T-helper 2 cell treated with Interferon-gamma antibody and Interleukin-4, amounts not matched to agents 5 μg/mL and 100 μg/mL, for 36 hours (primary cell): ENCODE results near the gene CTBP1.
A peak's percentile ranks its signal among the peaks of the same experiment; 100 is the strongest.

Source experiments
- DNase-seq: peaks from one replicate; pipeline ENCODE4 v3.0.0; 2021; ENCODE audit warnings: low spot score
- H3K27ac Mint-ChIP-seq: one replicate; pipeline ENCODE4 v1.8.0; 2021; ENCODE audit warnings: mild to moderate bottlenecking, mixed read lengths
- H3K27me3 Mint-ChIP-seq: one replicate; pipeline ENCODE4 v1.8.0; 2021; ENCODE audit warnings: low read depth, mixed read lengths
- H3K36me3 Mint-ChIP-seq: one replicate; pipeline ENCODE4 v1.8.0; 2021; ENCODE audit warnings: low read depth, mixed read lengths
- H3K4me1 Mint-ChIP-seq: one replicate; pipeline ENCODE4 v1.8.0; 2021; ENCODE audit warnings: low read depth, mixed read lengths
- H3K4me3 Mint-ChIP-seq: one replicate; pipeline ENCODE4 v1.8.0; 2022; ENCODE audit warnings: mild to moderate bottlenecking, moderate library complexity, mixed read lengths
- H3K9me3 Mint-ChIP-seq: one replicate; pipeline ENCODE4 v1.8.0; 2021; ENCODE audit warnings: mixed read lengths

CTBP1 gene

DNA sequence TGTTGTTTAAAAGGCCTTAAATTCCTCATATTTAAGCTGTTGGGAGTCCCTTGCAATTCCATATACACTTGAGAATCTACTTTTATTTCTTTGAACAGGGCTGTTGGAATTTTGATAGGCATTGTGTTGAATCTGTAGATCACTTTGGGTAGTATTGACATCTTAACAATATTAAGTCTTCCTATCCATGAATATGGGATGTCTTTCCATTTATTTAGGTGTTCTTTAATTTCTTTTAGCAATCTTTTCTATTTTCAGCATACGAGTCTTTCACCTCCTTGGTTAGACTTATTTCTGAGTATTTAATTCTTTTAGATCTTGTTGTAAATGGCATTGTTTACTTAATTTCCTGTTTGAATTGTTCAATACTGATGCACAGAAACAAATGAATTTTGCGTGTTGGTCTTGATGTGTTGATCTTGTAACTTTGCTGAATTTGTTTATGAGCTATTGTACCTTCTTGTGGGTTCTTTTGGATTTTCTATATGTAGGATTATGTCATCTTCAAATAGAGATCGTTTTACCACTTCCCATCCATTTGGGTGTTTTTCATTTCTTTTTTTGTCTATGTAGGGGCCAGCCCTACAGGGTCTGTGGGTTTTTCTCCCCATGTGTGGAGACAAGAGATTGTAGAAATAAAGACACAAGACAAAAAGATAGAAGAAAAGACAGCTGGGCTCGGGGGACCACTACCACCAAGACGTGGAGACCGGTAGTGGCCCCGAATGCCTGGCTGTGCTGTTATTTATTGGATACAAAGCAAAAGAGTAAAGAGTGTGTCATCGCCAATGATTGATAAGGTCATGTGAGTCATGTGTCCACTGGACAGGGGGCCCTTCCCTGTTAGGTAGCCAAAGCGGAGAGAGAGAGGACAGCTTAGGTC, 18.2 kb upstream of the CTBP1 start:
- Mint-ChIP-seq H3K27ac (peak overlapping the region; percentile 96), H3K36me3 (peaks cover 24% of the 10 kb centered on the region), H3K9me3 (peaks cover 17% of the 10 kb centered on the region), H3K4me1 (peaks cover 25% of the 10 kb centered on the region), H3K4me3 (peak overlapping the region; percentile 76), H3K27me3 (no peaks in the 10 kb centered on the region)
- no peak for DNase-seq

DNA sequence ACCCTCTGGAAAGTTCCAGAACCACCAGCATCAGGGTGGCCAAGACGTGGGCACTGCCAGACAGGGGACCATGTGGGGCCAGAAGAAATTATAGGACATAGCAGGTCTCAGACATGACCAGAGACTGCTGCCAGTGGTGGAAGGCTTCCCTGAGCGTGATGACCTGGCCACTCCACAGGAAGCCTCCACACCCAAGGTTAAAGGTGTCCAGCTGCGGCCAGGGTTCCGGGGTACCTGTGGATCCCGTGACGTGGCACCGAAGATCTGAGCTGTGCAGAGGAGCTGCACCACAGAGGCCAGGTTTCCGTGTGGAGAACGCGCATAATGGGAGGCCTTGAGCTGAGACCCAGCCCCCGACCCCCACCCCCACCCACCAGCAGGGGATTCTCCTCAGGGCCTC, 16.4 kb upstream of the CTBP1 start:
- H3K9me3 Mint-ChIP-seq = peaks cover 11% of the 10 kb centered on the region
- no peak overlapping the region for H3K4me3 Mint-ChIP-seq
- H3K36me3 Mint-ChIP-seq = peaks cover 26% of the 10 kb centered on the region
- no peak for DNase-seq
- peaks cover 34% of the 10 kb centered on the region for H3K4me1 Mint-ChIP-seq
- H3K27me3 Mint-ChIP-seq = no peaks in the 10 kb centered on the region
- no peak overlapping the region for H3K27ac Mint-ChIP-seq

DNA sequence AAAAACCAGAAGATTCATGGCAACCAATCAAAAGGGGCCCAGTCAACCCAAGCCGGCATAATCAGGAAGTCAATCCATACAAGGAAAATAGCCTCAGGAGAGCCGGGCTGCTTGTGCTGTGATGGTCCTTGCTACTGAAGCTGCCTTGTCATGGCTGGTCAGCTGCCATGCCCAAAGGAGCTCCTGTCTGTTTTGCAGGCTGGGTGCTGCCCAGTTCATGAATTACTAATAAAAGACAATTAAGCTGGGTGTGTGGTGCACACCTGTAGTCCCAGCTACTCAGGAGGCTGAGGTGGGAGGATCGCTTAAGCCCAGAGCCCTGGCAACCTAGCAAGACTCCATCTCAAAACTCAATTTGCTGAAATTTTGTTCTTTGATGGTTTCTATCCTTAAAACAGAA, 16.0 kb upstream of the CTBP1 start:
- no peak for DNase-seq
- H3K4me1 Mint-ChIP-seq = peaks cover 38% of the 10 kb centered on the region

DNA sequence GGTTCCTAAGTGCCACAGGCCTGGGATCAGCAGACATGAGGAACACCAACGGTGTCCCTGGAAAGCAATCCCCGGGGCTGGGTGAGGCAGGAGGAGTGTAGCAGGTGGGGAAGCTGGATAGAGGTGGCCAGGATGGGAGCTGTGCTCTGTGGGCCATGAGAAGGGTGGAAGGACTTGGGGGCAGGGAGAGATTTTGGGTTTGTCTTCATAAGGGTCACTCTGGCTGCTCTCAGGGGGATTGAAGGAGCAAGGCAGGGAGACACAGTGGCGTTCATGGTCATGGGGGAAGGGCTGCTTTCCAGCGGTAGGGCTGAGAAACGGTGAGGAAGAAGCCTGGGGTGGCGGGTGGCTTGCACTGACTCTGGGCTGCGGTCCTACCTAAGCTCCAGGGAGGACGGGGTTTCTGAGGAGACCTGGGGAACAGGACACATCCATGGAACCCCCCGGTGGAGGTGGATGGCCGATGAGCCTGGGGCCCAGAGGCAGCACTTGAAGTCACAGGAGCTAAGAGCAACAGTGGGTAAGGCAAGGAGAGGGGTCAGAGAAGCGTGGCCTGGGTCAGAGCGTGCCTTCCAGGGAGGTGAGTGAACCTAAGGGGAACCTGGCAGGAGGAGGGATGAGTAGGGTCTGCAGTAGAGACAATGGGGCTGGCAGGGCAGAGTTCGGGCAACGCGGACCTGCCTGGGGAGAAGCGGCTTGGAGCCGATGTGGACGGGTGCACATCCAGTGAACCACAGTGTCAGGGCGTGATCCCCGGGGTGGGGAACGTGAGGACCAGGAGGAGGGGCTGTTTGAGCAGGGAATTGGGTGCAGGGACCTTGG, 12.4 kb upstream of the CTBP1 start:
- Mint-ChIP-seq H3K4me3 (peak overlapping the region; percentile 8), H3K27me3 (no peaks in the 10 kb centered on the region), H3K36me3 (peaks cover 35% of the 10 kb centered on the region), H3K4me1 (peaks cover 24% of the 10 kb centered on the region), H3K27ac (no peak overlapping the region), H3K9me3 (peaks cover 25% of the 10 kb centered on the region)
- DNase-seq = no peak

More for the DNA sequence above, 16.0 kb upstream of the CTBP1 start:
- Mint-ChIP-seq H3K36me3 (peaks cover 29% of the 10 kb centered on the region), H3K27me3 (no peaks in the 10 kb centered on the region), H3K4me3 (no peak overlapping the region), H3K9me3 (peaks cover 11% of the 10 kb centered on the region), H3K27ac (no peak overlapping the region)

DNA sequence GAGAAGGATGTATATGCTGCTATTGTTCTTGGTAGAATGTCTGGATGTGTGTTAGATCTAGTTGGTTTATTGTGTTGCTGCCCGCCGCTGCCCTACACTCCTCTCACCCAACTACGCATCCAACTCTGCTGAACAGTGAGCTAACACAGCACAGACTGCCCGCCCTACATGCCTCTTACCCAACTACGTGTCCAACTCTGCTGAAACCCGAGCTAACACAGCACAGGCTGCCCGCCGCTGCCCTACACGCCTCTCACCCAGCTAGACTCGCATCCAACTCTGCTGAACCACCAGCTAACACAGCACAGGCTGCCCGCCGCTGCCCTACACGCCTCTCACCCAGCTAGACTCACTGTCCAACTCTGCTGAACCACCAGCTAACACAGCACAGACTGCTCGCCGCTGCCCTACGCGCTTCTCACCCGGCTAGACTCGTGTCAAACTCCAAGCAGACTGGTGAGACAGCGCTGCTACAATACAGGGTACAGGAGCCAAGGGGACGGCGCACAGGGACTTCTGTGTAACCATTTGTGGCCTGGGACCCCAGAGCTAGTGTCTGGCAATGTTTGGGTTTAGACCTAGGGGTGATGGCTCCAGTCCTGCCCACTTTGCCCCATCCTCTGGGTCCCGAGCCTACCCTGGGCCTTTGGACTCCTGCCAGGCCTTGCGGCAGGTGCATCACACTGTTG, 11.6 kb upstream of the CTBP1 start:
- Mint-ChIP-seq H3K27ac (peak overlapping the region; percentile 52), H3K36me3 (peaks cover 34% of the 10 kb centered on the region), H3K4me3 (no peak overlapping the region), H3K9me3 (peaks cover 31% of the 10 kb centered on the region), H3K27me3 (no peaks in the 10 kb centered on the region), H3K4me1 (peaks cover 25% of the 10 kb centered on the region)
- DNase-seq = no peak

DNA sequence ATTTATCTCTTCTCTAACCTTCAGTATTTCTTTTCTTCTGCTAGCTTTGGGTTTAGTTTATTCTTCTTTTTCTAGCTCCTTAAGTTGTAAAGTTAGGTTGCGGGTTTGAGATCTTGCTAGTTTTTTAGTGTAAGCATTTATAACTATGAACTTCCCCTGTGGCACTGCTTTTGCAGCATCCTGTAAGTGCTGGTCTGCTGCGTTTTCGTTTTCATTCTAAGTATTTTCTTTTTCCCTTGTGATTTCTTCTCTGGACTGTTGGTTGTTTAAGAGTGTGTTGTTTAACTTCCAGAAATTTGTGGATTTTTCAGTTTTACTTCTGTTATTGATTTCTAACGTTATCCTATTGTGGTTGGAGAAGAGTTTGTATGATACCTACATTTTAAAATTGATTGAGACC, 11.0 kb upstream of the CTBP1 start:
- H3K36me3 Mint-ChIP-seq = peaks cover 32% of the 10 kb centered on the region
- H3K4me3 Mint-ChIP-seq = no peak overlapping the region
- peaks cover 37% of the 10 kb centered on the region for H3K9me3 Mint-ChIP-seq
- peak overlapping the region; percentile 51 for H3K27ac Mint-ChIP-seq
- DNase-seq = no peak
- H3K27me3 Mint-ChIP-seq = no peaks in the 10 kb centered on the region
- peaks cover 26% of the 10 kb centered on the region for H3K4me1 Mint-ChIP-seq

DNA sequence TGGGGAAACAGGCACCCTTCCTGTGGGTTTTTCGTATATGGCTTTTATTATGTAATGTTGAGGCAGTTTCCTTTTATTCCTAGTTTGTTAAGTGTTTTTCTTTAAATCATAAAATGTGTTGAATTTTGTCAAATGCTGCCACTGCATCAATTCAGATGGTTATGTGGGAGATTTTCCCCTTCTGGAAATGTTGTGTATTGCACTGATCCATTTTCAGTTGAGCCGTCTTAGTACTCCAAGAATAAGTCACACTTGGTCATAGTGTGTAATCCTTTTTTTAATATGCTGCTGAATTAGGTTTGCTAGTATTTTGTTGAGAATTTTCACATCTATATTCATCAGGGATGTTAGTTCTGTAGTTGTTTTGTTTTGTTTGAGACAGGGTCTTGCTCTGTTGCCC, 9.5 kb upstream of the CTBP1 start:
- no peak for DNase-seq
- Mint-ChIP-seq H3K36me3 (peaks cover 40% of the 10 kb centered on the region), H3K9me3 (peaks cover 50% of the 10 kb centered on the region), H3K27me3 (no peaks in the 10 kb centered on the region), H3K4me1 (peaks cover 36% of the 10 kb centered on the region), H3K4me3 (no peak overlapping the region), H3K27ac (no peak overlapping the region)

DNA sequence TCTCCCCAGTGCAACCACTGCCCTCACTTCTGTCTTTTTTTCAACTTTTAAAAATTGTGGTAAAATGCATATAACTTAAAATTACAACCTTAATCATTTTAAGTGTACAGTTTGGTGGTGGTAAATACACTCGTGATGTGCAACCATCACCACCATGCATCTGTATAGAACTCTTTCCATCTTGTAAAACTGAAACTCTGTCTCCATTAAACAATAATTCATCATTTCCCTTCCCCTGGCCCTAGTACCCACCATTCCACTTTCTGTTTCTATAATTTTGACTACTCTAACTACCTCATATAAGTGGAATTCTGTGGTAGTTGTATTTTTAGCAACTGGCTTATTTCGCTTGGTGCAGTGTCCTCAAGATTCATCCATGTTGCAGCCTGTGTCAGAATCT, 6.8 kb upstream of the CTBP1 start:
- Mint-ChIP-seq H3K36me3 (peaks cover 61% of the 10 kb centered on the region), H3K4me1 (peaks cover 23% of the 10 kb centered on the region), H3K9me3 (peaks cover 68% of the 10 kb centered on the region), H3K4me3 (no peak overlapping the region), H3K27me3 (no peaks in the 10 kb centered on the region), H3K27ac (peak overlapping the region; percentile 11)
- no peak for DNase-seq

DNA sequence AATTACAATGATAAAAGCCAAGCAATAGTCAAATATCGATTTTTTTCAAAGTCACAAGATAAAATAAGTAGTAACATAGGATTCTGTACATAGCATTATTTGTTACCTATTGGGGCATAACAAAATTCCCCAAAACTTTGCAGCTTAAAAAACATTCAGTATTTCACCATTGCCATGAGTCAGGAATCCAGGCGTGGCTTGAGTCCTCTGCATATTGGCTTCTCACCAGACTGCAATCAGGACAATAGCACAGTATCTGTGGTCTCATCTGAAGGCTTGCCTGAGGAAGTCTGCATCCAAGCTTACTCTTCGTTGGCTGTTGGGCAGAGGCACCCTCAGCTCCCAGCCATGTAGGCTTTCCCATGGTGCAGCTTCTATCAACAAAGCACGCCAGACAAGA, 6.2 kb upstream of the CTBP1 start:
- H3K27me3 Mint-ChIP-seq = no peaks in the 10 kb centered on the region
- H3K4me1 Mint-ChIP-seq = peaks cover 19% of the 10 kb centered on the region
- no peak for DNase-seq
- H3K9me3 Mint-ChIP-seq = peaks cover 72% of the 10 kb centered on the region
- H3K36me3 Mint-ChIP-seq = peaks cover 62% of the 10 kb centered on the region
- no peak overlapping the region for H3K27ac Mint-ChIP-seq
- H3K4me3 Mint-ChIP-seq = no peak overlapping the region

DNA sequence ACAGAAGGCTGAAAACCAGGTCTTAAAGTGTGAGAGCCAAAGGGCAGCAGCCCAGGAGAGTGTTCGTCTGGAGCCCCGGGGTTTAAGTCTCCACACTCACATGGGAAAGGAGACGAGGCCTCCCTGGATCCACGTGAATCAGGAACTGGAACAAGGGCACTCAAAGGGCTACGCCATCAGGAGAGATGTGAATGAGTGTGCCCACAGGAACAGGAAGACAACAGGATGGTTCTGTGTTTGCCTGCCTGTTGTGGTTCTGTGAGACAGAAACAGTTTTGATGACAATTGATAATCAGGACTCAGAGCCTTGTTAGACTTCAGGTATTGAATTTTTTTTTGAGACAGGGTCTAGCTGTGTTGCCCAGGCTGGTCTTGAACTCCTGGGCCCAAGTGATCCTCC, 4.9 kb upstream of the CTBP1 start:
- peaks cover 63% of the 10 kb centered on the region for H3K36me3 Mint-ChIP-seq

DNA sequence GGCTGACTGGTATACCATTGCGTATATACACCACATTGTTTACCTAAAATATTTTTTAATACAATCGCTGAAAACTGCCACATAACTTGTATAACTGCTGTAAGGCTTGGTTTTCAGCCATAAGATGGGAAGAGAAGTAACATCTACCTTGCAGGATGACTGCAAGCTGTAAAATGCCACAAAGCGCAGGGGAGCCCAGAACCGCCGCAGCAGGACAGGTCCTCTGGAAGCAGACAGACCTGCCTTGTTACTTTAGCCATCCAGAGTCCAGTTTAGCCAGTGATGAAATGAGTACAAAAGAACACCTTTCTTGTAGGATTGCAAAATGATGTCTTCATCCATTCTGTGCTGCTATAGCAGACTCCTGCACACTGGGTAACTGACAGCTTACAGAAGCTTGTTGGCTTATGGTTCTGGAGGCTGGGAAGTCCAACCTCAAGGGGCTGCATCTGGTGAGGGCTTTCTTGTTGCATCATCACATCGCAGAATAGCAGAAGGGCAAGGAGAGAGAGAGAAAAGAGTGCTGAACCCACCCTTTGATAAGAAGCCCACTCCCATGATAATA, 4.1 kb upstream of the CTBP1 start:
- Mint-ChIP-seq H3K27ac (no peak overlapping the region), H3K36me3 (peaks cover 57% of the 10 kb centered on the region), H3K27me3 (no peaks in the 10 kb centered on the region), H3K9me3 (peaks cover 63% of the 10 kb centered on the region), H3K4me1 (peaks cover 16% of the 10 kb centered on the region), H3K4me3 (peak overlapping the region; percentile 4)
- no peak for DNase-seq

More for the DNA sequence above, 4.9 kb upstream of the CTBP1 start:
- peaks cover 69% of the 10 kb centered on the region for H3K9me3 Mint-ChIP-seq
- H3K4me3 Mint-ChIP-seq = no peak overlapping the region
- no peak for DNase-seq
- H3K27me3 Mint-ChIP-seq = no peaks in the 10 kb centered on the region
- H3K27ac Mint-ChIP-seq = peak overlapping the region; percentile 50
- peaks cover 16% of the 10 kb centered on the region for H3K4me1 Mint-ChIP-seq

DNA sequence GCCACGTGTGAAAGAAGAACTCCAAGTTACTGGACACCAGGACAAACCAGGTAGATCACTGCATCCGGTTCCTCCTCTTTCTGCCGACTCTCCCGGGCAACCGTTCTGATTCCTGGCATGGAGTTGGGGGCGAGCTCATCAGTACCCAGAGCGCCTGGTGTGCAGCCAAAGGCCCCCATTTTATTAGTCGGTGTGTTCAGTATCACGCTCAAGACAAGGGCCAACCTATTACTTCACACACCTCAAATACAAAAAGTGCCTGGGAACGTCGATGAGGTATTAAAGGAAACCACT, 2.8 kb upstream of the CTBP1 start:
- no peaks in the 10 kb centered on the region for H3K27me3 Mint-ChIP-seq
- peak overlapping the region; percentile 85 for H3K4me3 Mint-ChIP-seq
- H3K9me3 Mint-ChIP-seq = peaks cover 52% of the 10 kb centered on the region
- peaks cover 57% of the 10 kb centered on the region for H3K36me3 Mint-ChIP-seq
- no peak overlapping the region for H3K27ac Mint-ChIP-seq
- peaks cover 21% of the 10 kb centered on the region for H3K4me1 Mint-ChIP-seq
- DNase-seq = no peak

DNA sequence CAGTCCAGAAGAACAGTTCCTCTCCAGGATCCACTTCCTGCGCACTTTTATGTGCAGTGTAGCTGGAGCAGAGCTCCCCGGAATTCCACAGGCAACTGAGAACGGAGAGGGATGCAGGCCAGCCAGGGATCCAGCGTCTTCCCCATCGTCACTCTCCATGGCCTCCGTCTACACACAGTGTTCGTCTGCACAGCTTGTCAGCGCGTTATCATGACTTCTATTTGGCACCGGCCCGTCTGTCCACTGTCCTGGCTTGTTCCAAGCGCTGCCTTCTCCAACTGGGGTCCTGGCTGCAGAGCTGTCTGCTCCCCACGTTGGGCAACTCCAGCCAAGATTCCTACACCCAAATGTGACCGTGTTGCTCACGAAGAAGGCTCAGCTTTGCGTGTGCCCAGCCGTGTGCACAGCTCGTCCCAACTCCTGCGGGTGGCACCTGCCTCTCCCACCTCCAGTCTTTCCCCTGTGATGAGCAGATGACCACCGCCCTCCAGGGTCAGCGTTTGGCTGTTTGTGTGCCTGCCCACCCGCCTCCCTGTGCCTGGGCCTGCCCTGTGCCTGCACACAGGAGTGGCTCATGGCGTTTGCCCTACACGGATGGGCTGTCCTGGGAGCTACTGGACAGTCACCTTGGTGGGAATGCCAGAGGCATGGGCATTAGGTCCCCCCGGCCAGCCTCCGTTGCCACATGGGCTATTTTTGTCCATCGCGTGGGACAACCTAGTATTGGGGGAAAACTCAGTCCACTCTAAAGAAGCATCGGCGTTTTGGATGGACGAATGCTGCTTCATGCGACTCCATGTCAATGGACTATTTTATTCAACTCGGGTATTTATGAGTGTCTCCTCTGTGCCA, 2.2 kb upstream of the CTBP1 start:
- Mint-ChIP-seq H3K4me3 (peak overlapping the region; percentile 85), H3K27ac (peak overlapping the region; percentile 72), H3K36me3 (peaks cover 60% of the 10 kb centered on the region), H3K4me1 (peaks cover 26% of the 10 kb centered on the region), H3K9me3 (peaks cover 47% of the 10 kb centered on the region), H3K27me3 (no peaks in the 10 kb centered on the region)
- no peak for DNase-seq
